GM12801 (cell line): ENCODE measurements around the gene TRIP10.

Experiments
- TF ChIP-seq, protein P1 (sequence below): IDR thresholded peaks from one replicate; pipeline ENCODE4 v1.5.1; 2011; ENCODE audit warnings: control low read depth; ENCODE audit not compliant: insufficient read length; ENCODE audit errors: extremely low read depth

Gene TRIP10

GRCh38 chr19:6718111-6718740 is 21.3 kb upstream of the TRIP10 start:
- TF ChIP-seq, protein P1, sequence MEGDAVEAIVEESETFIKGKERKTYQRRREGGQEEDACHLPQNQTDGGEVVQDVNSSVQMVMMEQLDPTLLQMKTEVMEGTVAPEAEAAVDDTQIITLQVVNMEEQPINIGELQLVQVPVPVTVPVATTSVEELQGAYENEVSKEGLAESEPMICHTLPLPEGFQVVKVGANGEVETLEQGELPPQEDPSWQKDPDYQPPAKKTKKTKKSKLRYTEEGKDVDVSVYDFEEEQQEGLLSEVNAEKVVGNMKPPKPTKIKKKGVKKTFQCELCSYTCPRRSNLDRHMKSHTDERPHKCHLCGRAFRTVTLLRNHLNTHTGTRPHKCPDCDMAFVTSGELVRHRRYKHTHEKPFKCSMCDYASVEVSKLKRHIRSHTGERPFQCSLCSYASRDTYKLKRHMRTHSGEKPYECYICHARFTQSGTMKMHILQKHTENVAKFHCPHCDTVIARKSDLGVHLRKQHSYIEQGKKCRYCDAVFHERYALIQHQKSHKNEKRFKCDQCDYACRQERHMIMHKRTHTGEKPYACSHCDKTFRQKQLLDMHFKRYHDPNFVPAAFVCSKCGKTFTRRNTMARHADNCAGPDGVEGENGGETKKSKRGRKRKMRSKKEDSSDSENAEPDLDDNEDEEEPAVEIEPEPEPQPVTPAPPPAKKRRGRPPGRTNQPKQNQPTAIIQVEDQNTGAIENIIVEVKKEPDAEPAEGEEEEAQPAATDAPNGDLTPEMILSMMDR: no peak

- TF ChIP-seq, protein P1: no peak
Measured at GRCh38 chr19:6718741-6719539, 20.5 kb upstream of the TRIP10 start.

DNA sequence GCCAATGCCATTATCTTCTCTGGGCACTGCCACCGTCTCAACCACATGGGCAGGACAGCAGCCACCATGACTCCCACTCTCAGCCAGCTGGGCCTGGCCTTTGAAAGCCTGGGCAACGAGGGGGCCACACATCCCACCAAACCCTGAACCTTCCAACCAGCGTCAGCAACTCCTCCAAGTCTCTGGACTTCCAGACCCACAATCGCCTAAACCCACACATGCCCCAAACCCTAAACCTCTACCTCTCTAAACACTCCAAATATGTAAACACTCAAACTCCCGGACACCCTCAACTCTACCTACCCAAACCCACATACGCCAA is 20.0 kb upstream of the TRIP10 start:
- TF ChIP-seq, protein P1: no peak

- TF ChIP-seq, protein P1: no peak
Measured at GRCh38 chr19:6719992-6720368, 19.5 kb upstream of the TRIP10 start.

GRCh38 chr19:6720369-6721137 is 18.9 kb upstream of the TRIP10 start, which contains the start of gene C3:
TSS of gene C3 (minus strand) at chr19:6720650. CDS start at chr19:6720589, 61 bp downstream.
- TF ChIP-seq, protein P1: no peak

- TF ChIP-seq, protein P1: no peak
Measured at GRCh38 chr19:6721138-6721474, 18.4 kb upstream of the TRIP10 start.

- TF ChIP-seq, protein P1: no peak
Measured at GRCh38 chr19:6721773-6722172, 17.7 kb upstream of the TRIP10 start.
